Epidermal melanocyte (primary cell): ENCODE data around the gene POLR3E.

Experiments used
- DNase-seq: peaks from one replicate; pipeline ENCODE4 v3.0.0; 2011; ENCODE audit warnings: low spot score; ENCODE audit not compliant: insufficient read length

Gene POLR3E, protein sequence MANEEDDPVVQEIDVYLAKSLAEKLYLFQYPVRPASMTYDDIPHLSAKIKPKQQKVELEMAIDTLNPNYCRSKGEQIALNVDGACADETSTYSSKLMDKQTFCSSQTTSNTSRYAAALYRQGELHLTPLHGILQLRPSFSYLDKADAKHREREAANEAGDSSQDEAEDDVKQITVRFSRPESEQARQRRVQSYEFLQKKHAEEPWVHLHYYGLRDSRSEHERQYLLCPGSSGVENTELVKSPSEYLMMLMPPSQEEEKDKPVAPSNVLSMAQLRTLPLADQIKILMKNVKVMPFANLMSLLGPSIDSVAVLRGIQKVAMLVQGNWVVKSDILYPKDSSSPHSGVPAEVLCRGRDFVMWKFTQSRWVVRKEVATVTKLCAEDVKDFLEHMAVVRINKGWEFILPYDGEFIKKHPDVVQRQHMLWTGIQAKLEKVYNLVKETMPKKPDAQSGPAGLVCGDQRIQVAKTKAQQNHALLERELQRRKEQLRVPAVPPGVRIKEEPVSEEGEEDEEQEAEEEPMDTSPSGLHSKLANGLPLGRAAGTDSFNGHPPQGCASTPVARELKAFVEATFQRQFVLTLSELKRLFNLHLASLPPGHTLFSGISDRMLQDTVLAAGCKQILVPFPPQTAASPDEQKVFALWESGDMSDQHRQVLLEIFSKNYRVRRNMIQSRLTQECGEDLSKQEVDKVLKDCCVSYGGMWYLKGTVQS

DNA sequence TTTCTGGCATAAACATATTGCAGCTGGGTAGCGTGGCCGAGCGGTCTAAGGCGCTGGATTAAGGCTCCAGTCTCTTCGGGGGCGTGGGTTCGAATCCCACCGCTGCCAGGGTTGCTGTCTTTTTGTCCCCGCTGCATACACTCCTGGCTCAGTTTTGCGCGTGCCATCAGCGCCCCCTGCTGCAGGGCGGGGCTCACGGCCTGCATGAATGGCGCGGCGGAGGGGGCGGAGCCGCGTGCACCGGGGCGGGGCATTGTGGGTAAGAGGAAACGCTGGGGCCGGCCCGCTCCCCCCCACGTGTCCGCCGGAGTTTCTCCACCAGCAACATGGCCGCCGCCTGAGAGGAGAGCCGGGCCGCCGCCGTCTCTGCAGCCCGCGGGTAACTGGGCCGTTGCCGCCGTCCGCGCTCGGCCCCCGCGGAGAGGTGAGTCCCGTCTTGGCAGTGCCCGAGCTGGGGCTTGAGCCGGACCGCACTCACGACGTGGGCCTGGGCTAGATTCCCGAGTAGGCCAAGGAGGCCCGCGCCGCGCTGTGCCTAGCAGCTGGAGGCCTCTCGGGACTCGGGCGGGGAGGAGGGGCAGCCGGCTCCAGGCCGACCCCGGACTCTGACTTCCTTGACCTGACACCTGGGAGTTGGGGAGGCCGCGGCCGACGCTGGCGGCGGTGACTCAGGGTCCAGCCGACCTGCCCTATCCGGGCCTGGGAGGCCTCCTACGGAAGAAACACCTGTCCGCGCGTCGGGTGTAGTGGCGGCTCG, at the start of gene POLR3E:
TSS of gene POLR3E (plus strand) at position 296 of the 757 bp plus-strand sequence. CDS start 5,560 bp downstream, outside the sequence.
- DNase-seq, result peak; percentile 89

DNA sequence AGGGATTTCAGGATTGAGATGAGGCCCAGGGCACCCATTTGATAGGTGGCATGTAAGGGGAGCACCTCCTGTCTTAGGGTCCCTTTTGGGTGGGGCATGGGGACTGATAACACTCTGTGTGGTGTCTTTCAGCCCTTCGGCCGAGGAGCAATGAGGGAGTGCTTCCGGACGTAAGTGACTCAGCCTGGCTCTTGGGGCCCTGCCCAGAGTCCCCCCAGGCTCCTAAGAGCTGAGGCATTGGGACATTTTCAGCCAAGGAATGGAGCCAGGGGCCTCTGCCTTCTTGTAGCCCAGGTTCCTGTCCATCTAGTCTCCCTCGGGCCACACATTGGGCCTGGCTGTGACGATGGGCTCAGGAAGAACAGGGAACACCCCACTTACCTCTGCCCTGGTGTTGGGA, 46.7 kb upstream of the POLR3E start:
- no peak for DNase-seq

DNA sequence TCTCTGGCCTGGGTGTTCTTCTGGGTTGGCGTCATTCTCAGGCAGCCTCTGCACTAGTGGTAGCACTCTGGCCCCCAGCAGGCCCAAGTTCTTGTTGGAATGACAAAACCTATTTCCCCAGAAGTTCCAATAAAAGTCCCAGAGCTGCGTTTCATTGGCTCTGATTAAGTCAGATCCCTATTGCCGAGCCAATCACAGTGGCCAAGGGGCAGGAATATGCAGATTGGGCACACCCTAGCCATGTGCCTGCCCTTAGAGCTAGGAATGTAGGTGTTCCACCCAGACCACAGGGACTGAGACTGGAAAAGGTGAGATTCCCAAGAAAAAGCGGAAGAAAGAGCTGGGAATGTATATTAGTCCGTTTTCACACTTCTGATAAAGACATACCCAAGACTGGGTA, 44.9 kb upstream of the POLR3E start:
- no peak for DNase-seq

DNA sequence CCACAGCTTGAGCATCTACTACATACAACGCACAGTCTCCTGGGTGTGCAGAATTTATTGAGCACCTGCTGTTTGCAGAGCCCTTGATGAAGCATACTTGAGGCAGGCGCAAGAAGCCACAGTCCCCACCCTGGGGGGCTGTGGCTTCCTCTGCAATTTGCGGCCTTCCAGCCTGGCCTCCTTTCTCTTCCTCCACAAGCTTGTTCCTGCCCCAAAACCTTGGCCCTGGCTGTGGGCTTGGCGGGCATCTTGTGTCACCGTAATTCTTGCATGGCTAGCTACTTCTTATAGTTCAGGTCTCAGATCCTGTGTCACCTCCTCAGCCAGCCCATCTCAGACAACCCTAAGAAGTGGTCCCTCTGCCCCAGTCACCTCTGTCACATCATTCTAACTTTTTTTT, 43.9 kb upstream of the POLR3E start:
- DNase-seq, result no peak

DNA sequence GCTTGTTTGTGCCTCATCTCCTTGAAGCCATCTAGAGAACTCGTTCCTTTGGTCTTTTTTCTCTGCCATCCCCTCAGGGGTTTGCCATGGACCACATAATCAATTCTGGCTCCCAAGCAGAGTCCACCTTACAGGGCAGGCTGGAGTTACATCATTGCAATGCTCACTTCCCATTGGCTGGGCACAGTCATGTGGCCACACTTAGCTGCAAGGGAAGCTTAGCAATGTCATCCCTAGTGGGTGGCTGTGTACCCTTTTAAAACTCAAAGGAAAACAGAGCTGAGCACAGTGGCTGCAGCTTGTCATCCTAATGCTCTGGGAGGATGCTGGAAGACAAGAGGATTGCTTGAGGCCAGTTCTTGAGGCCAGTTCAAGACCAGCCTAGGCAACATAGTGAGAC, 41.9 kb upstream of the POLR3E start:
- DNase-seq, result no peak

DNA sequence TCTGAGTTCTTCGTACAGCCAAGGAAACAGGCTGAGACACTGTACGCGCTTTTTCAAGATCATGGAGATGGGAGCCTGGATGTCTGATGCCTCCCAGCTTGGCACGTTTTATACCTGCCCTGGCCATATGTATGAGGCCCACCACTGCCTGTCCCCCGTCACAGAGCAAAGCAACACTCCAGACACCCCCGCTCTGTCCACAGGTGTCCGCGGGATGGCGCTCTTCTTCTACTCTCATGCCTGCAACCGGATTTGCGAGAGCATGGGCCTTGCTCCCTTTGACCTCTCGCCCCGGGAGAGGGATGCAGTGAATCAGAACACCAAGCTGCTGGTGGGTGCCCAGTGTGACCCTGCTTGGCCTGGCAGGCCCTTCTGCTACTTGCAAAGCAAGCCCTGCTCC, 39.8 kb upstream of the POLR3E start:
- DNase-seq, result no peak

DNA sequence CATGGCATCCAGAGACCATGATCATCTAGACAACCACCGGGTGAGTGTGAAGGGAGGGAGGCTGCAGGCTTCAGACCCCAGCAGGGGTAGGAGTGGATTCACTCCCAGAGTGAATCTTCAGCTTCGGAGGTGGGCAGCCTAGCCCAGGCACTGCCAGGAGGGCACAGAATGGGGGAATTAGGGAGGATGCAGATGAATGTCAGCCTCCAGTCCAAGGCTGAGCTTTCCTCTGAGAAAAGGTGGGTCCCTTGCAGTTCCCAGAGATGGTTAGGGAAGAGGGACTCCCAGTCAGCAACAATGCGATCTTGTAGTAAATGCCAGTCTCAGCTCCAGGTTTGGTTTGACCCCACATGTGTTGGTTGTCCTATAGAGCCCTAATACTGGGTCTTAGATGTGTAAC, 36.7 kb upstream of the POLR3E start:
- DNase-seq, result no peak

DNA sequence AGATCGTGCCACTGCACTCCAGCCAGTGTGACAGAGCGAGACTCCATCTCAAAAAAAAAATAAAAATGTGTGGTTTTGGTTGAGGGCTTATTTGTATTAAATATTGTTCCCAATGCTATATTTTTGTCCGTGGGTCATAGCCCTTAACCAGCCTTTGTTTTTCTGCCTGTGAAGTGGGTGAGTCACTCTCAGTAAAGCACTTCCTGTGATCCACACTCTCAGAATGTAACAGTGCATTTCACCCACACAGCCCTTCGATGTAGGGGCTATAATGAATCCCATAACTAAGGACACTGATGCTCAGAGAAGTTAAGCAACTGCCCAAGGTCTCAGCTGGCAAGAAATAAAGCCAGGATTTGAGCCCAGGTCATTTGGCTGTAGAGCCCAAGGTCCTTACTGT, 34.7 kb upstream of the POLR3E start:
- DNase-seq, result no peak

DNA sequence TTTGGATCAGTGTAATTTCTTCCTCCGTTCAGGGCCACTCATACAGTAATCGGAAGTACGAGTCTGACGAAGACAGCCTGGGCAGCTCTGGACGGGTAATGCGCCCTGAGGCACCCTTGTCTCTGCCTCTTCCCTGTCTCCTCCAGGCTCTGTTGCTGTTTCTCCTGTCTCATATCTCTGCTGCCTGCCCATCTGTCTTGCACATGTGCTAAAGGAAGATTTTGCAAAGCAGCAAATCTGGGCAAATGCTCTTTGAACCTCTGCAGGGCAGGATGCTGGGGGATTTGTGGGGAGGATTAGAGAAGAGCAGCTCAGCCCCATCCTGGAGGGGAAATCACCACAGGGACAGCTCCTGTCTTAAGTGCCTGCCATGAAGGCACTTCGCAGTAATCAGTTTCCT, 32.4 kb upstream of the POLR3E start:
- peak; percentile 63 for DNase-seq

DNA sequence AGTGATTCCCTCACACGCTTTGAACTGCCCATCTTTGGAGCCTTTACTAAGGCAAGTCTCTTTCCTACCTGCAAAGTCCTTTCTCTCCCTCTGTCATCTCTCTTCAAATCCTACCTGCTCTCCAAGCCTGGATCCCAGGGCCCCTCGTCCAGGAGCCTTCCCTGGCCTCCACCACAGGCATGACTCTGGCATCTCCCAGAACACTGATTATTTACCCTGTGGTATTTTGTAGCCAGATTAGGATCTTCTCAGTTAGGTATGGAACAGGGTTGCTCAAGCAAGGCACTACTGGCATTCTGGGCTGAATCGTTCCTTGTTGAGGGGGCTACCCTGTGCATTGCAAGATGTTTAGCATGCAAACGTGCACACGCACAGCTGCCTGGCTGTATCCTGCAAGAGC, 31.9 kb upstream of the POLR3E start:
- DNase-seq, result no peak

DNA sequence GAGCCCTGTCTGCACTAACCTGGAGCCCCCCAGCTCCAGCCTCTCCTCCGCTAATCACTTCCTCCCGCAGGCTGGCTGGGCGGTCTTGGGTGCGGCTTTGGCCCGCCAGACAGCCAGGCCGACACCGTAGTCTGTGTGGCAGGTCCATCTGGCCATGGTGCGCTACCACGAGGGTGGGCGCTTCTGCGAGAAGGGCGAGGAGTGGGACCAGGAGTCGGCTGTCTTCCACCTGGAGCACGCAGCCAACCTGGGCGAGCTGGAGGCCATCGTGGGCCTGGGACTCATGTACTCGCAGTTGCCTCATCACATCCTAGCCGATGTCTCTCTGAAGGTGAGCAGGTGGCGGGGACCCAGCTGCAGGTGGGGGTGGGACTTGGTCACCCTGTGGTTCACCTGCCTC, 30.7 kb upstream of the POLR3E start:
- no peak for DNase-seq

DNA sequence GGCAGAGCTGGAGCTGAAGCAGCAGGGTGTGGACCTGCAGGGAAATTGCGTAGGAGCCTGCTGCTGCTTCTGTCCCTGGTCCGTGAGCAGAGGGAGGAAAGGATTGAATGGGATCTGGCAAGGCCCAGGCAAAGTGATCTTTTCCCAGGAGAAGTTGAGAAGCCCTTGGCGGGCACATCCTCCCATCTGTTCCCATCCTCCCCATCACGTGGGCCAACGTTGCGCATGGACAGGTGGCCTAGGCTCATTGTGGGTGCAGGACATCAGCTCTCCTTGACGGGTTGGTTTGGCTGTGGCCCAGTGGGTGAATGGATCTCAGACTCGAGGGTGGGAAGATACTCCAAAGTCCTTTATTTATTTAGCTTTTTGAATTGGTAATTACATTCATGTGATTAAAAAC, 29.4 kb upstream of the POLR3E start:
- DNase-seq, result no peak

DNA sequence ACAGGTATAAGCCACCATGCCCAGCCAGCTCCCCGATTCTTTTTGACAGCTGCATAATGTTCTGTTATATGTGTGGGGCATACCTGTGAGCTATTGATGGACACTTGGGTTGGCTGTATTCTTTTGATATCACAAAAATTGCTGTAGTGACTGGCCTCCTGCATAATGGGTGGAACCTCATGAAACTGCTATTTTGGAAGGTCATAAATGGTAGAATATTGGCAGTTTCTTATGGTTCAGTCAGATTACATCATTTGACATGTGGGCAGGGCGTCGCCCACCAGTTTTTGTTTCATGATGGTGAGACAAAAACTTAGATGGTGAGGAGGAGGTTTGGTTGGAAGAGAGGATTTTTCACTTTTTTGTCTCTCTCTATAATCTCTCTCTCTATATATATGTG, 26.7 kb upstream of the POLR3E start:
- no peak for DNase-seq

DNA sequence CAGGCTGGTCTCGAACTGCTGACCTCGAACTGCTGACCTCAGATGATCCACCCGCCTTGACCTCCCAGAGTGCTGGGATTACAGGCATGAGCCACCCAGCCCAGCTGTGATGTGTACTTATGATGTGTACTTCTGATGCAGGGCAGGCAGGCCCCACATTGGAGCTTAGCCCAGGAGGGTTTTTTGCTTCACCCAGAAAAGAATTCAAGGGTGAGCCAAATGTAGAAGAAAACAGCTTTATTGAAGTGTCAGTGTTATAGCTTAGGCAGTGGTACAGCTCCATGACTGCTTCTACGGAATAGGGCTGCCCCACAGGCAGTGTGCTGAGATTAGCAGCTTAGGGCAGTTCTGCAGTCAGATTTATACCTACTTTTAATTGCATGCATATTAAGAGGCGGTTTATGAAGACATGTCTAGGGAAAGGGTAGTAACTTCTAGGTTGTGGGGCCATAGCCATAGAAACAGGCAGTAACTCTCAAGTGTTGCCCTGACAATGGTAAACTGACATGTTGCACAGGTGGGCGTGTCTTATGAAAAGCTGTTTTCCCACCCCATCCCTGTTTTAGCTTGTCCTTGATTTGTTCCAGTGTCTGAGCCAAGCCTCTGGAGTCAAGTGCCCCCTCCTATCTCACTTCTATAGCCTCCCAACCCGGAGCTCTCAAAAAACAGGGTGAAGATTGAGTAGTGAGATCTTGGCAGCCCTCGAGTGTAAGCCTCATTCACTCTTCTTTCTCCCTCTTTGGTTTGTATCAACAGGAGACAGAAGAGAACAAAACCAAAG, 24.1 kb upstream of the POLR3E start:
- DNase-seq, result no peak

DNA sequence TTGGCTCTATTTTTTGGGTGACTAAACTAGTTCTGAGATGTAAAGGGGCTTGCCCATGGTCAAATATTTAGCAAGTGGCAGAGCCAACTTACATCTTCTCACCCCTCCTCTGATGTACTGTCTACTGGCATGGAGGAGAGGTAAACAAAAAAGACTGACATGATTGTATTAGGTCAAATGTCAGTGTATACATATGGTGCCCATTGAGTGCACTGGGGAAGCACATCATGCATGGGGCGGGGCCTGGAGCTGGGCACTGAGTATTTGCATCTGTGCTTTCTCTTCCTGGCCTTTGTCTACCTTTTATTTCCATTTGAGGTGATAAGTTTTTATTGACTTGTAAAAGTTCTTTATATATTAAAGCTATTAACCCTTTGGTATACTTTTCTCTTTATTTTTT, 22.3 kb upstream of the POLR3E start:
- DNase-seq, result no peak

DNA sequence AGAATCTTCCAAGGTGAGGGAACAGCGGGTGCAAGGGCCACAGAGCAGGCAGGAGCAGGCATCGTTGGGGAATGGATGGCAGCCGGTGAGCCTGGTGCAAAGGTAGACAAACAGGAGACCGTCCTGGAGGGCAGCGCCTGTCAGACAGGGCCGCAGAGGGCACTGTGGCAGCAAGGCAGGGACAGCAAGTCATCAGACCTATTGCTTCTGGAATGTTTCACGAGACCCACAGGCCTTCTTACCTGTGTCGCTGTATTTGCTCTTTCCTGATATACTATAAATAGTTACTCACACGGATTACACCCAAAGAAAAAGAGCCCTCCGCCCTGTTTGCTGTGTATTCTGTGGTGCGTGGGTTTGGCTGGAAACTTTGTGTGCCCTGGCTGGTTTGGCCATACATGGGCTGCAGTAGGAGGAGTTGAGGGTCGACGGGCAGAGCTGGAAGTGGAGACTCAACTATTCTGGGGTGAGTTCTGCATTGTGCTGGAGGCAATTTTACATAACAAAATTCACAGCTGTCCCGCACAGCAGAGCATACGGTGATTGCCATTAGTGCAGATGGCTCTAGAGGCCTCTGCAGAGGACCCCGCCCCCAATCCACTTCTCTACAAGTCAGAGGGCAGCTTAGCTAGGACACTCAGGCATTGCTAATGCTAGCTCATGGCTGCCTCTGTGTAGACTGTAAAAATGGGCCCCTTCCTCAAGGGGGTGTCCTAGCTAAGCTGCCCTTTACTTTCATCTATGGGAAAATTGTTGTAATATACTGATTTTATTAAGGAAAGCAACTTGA, 18.6 kb upstream of the POLR3E start:
- DNase-seq, result no peak

DNA sequence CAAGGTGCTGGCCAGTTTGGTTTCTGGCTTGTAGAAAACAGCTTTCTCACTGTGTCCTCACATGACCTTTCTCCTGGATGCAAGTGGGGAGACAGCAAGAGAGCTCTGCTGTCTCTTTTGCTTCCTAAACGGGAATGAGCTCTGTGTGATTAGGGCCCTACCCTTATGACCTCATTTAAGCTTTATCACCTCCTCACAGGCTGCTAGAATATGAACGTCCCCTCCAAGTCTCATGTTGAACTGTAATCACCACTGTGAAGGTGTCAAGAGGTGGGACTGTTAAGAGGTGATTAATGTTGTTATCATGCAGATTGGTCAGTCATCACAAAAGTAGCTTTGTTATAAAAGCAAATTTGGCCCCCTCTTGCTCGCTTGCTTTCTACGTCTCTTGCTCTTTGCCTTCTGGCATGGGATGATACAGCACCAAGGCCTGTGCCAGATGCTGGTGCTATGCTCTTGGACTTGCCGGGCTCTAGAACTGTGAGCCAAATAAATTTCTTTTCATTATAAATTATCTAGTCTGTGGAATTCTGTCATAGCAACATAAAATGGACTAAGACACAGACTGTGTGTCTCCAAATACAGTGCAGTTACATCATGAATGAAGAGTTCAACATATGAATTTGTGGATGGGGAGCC, 14.8 kb upstream of the POLR3E start:
- DNase-seq, result no peak

DNA sequence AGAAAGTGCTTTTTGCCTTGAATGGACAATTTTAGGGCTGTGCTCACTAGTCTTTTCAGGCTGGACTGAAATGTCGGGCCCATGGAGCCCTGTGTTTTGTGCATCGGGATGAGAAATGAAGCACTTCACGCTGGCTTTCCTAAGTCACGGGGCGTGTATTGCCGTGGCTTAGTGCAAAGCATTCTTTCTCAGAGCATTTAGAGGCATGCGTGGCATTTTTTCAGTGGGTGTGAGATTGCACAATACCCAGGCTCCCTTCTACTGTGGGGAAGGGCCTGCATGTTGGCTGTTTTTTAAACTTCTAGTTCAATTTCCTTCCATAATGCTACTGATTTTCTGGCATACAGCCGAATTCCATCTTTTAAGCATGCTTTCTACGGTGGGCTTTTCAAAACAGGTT, 12.6 kb upstream of the POLR3E start:
- no peak for DNase-seq

DNA sequence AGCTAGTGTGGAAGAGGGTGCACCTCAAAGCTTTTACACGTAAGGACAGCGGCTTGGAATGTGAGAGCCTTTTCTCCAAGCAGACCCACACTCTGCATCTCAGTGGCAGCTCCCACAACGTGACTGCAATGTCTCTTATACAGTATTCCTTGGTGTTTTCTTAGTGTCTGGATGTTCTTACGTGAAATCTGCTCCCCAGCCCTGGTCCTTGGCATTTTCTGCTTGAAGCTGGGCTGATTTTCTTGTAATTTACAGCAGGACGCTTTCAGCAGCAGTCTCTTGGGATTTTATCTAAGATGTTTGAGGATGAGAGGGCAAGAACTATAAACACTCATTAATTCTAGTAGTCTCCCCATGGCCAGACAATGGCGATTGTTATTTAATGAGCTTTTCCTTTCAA, 12.1 kb upstream of the POLR3E start:
- no peak for DNase-seq

DNA sequence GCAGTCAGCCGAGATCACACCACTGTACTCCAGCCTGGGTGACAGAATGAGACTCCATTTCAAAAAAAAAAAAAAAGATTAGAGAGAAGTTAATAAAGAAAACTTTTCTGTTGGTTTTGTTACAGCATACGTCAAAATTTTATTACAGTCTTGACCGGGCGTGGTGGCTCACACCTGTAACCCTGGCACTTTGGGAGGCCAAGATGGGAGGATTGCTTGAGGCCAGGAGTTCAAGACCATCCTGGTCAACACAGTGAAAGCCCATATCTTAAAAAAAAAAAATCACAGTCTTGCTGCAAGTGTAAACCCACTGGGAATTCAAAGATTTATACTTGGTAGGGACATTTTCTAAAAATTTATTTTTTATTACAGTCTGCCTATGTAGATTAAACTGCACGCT, 6.2 kb upstream of the POLR3E start:
- DNase-seq, result no peak
